HepG2 (cell line): ENCODE measurements around the gene KXD1. TPM values are rescaled to one million over a fixed set of nuclear protein-coding genes. Genes with fewer than 3 reads are reported as not detected.

Source experiments
- ATAC-seq: fragments of 200-7000 bp; cut with Tn5 transposase; 3 replicates; pipeline ENCODE4 v1.9.1; 2020; ENCODE audit warnings: mild to moderate bottlenecking, moderate library complexity
- BruUV-seq: library from RNA; stranded (reverse); fragments of 400-500 nt; replicated peaks from 2 replicates; lab custom pipeline; 2021; lab: Mats Ljungman, UMichigan
- CTCF ChIA-PET: fragments of 300-600 bp; formaldehyde crosslinking; extraction: SDS; loops from one replicate; lab custom pipeline; 2021; ENCODE audit warnings: low total read pairs, inconsistent platforms, low intra/inter-chr PET ratio; lab: Yijun Ruan, JAX
- POLR2A ChIA-PET: fragments of 350-600 bp; sonication (Branson Sonifier 250); formaldehyde crosslinking; loops from one replicate; lab custom pipeline; 2020; ENCODE audit warnings: antibody characterized with exemption, inconsistent platforms; lab: Yijun Ruan, JAX
- DNase-seq: peaks from one replicate; pipeline ENCODE4 v3.0.0-alpha.2; 2015; ENCODE audit warnings: low spot score
- FAIRE-seq: peaks from 3 replicates; lab custom pipeline; 2011; peaks lifted over from hg19 to GRCh38; lab: Jason Lieb, UNC
- H2AFZ ChIP-seq: one replicate; pipeline ENCODE4 v1.6.1; 2011; ENCODE audit warnings: low read length, inconsistent platforms
- H3K27ac ChIP-seq: fragments of 300-600 bp; 3 replicates; pipeline ENCODE4 v1.8.0; 2011; ENCODE audit warnings: mixed run types, mild to moderate bottlenecking, mixed read lengths, low read length, inconsistent platforms; ENCODE audit not compliant: insufficient read depth; ENCODE audit errors: extremely low read length
- H3K27me3 ChIP-seq, 2 experiments: fragments of 200-600 bp in 1 of 2; 2 replicates in 1 of 2; 3 replicates in 1 of 2; pipeline versions ENCODE4 v1.6.0 to v1.8.0; 2011; ENCODE audit warnings: low read length in 2 of 2, mild to moderate bottlenecking in 2 of 2, moderate library complexity in 2 of 2, inconsistent platforms in 1 of 2; ENCODE audit not compliant: insufficient read depth in 2 of 2, control insufficient read depth in 1 of 2
- H3K36me3 ChIP-seq, 2 experiments: fragments of 200-600 bp in 1 of 2; replicated peaks in 1 of 2; 2 replicates in 1 of 2; 3 replicates in 1 of 2; pipeline versions ENCODE4 v1.5.1 to v1.8.0; 2011; ENCODE audit warnings: low read length in 2 of 2, inconsistent platforms in 1 of 2; ENCODE audit not compliant: insufficient read depth in 2 of 2, control insufficient read depth in 1 of 2
- H3K4me1 ChIP-seq: 2 replicates; pipeline ENCODE4 v1.5.1; 2012; ENCODE audit warnings: low read length, inconsistent platforms; ENCODE audit not compliant: insufficient read depth
- H3K4me2 ChIP-seq: 2 replicates; pipeline ENCODE4 v1.6.0; 2011; ENCODE audit warnings: low read depth, low read length, inconsistent platforms
- H3K4me3 ChIP-seq, 3 experiments: fragments of 200-600 bp in 1 of 3; sonication (generic), shearing (Covaris generic) in 1 of 3; replicated peaks in 1 of 3; 2 replicates each; pipeline ENCODE4 v1.5.1; 2011 to 2016; ENCODE audit warnings: low read length in 3 of 3, inconsistent platforms in 2 of 3, low read depth in 2 of 3, mild to moderate bottlenecking in 2 of 3, control low read depth in 1 of 3, mixed read lengths in 1 of 3; ENCODE audit not compliant: insufficient read depth in 1 of 3
- H3K79me2 ChIP-seq: one replicate; pipeline ENCODE4 v1.6.1; 2011; ENCODE audit warnings: low read length, inconsistent platforms; ENCODE audit not compliant: insufficient read depth
- H3K9ac ChIP-seq: 2 replicates; pipeline ENCODE4 v1.6.0; 2011; ENCODE audit warnings: mild to moderate bottlenecking, low read depth, low read length, inconsistent platforms; ENCODE audit not compliant: insufficient read depth
- H3K9me3 ChIP-seq: 2 replicates; pipeline ENCODE4 v1.5.1; 2012; ENCODE audit warnings: mild to moderate bottlenecking, low read length
- H4K20me1 ChIP-seq: 2 replicates; pipeline ENCODE4 v1.6.0; 2011; ENCODE audit warnings: inconsistent platforms, mild to moderate bottlenecking, low read length, moderate library complexity; ENCODE audit not compliant: insufficient read depth
- FOXA1 ChIP-seq, 2 experiments: fragments of 450-650 bp in 1 of 2; sonication (generic) in 1 of 2; formaldehyde crosslinking in 1 of 2; IDR thresholded peaks; 2 replicates each; pipeline versions ENCODE4 v1.4.0 to v1.6.1; 2016 to 2020; ENCODE audit warnings: missing genetic modification reagents in 1 of 2
- GTF3A ChIP-seq: sonication (generic); formaldehyde crosslinking; conservative IDR thresholded peaks from 2 replicates; pipeline ENCODE4 v1.4.0; 2020; ENCODE audit warnings: mild to moderate bottlenecking, missing genetic modification reagents
- MIXL1 ChIP-seq: IDR thresholded peaks from 2 replicates; pipeline ENCODE4 v1.6.1; 2016
- NCOR1 ChIP-seq: fragments of 200-600 bp; sonication (generic); IDR thresholded peaks from 2 replicates; pipeline ENCODE4 v1.7.0; 2017; ENCODE audit warnings: antibody characterized with exemption, low read length, borderline replicate concordance
- NFIB ChIP-seq: sonication (generic); formaldehyde crosslinking; IDR thresholded peaks from 2 replicates; pipeline ENCODE4 v1.9.0; 2021; ENCODE audit warnings: missing genetic modification reagents, mild to moderate bottlenecking, borderline replicate concordance
- RFX5 ChIP-seq: IDR thresholded peaks from 2 replicates; pipeline ENCODE4 v1.6.1; 2011; ENCODE audit warnings: low read depth, low read length, improper control_type of control experiment
- RORA ChIP-seq: sonication (generic); formaldehyde crosslinking; IDR thresholded peaks from 2 replicates; pipeline ENCODE4 v1.5.0; 2020; ENCODE audit warnings: mild to moderate bottlenecking, missing genetic modification reagents, moderate library complexity
- SOX13 ChIP-seq, 3 experiments: fragments of 450-650 bp in 1 of 3; sonication (generic) in 1 of 3; formaldehyde crosslinking in 1 of 3; IDR thresholded peaks in 2 of 3; conservative IDR thresholded peaks in 1 of 3; 2 replicates each; pipeline versions ENCODE4 v1.5.0 to v1.6.1; 2016 to 2020; ENCODE audit warnings: antibody characterized with exemption in 1 of 3, mild to moderate bottlenecking in 1 of 3, missing compliant biosample characterization in 1 of 3, missing genetic modification reagents in 1 of 3, moderate library complexity in 1 of 3
- STAG1 ChIP-seq: sonication (generic); formaldehyde crosslinking; IDR thresholded peaks from 2 replicates; pipeline ENCODE4 v1.4.0; 2020; ENCODE audit warnings: missing genetic modification reagents
- TBX2 ChIP-seq: sonication (generic); formaldehyde crosslinking; IDR thresholded peaks from 2 replicates; pipeline ENCODE4 v1.5.0; 2020; ENCODE audit warnings: missing genetic modification reagents, mild to moderate bottlenecking, borderline replicate concordance
- ZNF263 ChIP-seq: sonication (generic); formaldehyde crosslinking; IDR thresholded peaks from 2 replicates; pipeline ENCODE4 v1.4.0; 2020; ENCODE audit warnings: missing genetic modification reagents
- ZNF580 ChIP-seq: IDR thresholded peaks from 2 replicates; pipeline ENCODE4 v1.6.1; 2016; ENCODE audit warnings: low read depth, borderline replicate concordance
- ZNF766 ChIP-seq: sonication (generic); formaldehyde crosslinking; IDR thresholded peaks from 2 replicates; pipeline ENCODE4 v1.5.0; 2020; ENCODE audit warnings: missing genetic modification reagents, borderline replicate concordance
- WGBS: methylation state at CpG from one replicate; pipeline ENCODE4 v1.1.6; 2017; ENCODE audit warnings: low lambda C conversion rate; 5-methylcytosine and 5-hydroxymethylcytosine counted together
- in situ Hi-C: cut with HindIII; loops from 2 replicates; pipeline ENCODE4 v1.10.0; 2017; ENCODE audit warnings: low pct_unique_long_range_greater_than_20kb; ENCODE audit not compliant: extremely low pct_ligation_motif_present
- intact Hi-C: fragments of 100-400 bp; cut with micrococcal nuclease; formaldehyde crosslinking; loops from one replicate; pipeline ENCODE4 v1.10.0; 2022; ENCODE audit not compliant: unreplicated experiment
- polyA plus RNA-seq, 8 experiments: library from polyadenylated mRNA; depleted of rRNA in 3 of 8; stranded (reverse) in 7 of 8; unstranded in 1 of 8; fragments of >200 nt; fragmentation: Illumina TruSeq in 4 of 8; extraction: Trizol in 4 of 8; gene quantifications; 2 replicates each; pipeline versions ENCODE4 v1.2.1 to v1.2.3, GENCODE V29; 2011 to 2016; ENCODE audit warnings: low read depth in 4 of 8, missing spikeins in 1 of 8, mixed read lengths in 1 of 8; ENCODE audit not compliant: insufficient read depth in 1 of 8
- total RNA-seq, 5 experiments: library from RNA; depleted of rRNA; stranded (reverse); fragments of >200 nt; fragmentation: Illumina TruSeq; extraction: Trizol; gene quantifications; 2 replicates each; pipeline ENCODE4 v1.2.3, GENCODE V29; 2016; ENCODE audit warnings: low read depth in 1 of 5
- TF ChIP-seq, protein P1 (sequence below): sonication (generic); formaldehyde crosslinking; IDR thresholded peaks from 2 replicates; pipeline ENCODE4 v1.9.0; 2021; ENCODE audit warnings: missing genetic modification reagents, borderline replicate concordance
- TF ChIP-seq, protein P2 (sequence below): sonication (generic); formaldehyde crosslinking; IDR thresholded peaks from 2 replicates; pipeline ENCODE4 v1.5.1; 2020; ENCODE audit warnings: mild to moderate bottlenecking, missing genetic modification reagents
- TF ChIP-seq, protein P3 (sequence below): sonication (generic); formaldehyde crosslinking; IDR thresholded peaks from 2 replicates; pipeline ENCODE4 v1.5.0; 2020; ENCODE audit warnings: mild to moderate bottlenecking, missing genetic modification reagents, moderate library complexity

Gene KXD1
- total and polyA plus RNA-seq, 2 of the 13 experiments (the other 11 are each of a cell fraction or from before 2014, with no cell fraction given) = 44.6 to 143 TPM

DNA sequence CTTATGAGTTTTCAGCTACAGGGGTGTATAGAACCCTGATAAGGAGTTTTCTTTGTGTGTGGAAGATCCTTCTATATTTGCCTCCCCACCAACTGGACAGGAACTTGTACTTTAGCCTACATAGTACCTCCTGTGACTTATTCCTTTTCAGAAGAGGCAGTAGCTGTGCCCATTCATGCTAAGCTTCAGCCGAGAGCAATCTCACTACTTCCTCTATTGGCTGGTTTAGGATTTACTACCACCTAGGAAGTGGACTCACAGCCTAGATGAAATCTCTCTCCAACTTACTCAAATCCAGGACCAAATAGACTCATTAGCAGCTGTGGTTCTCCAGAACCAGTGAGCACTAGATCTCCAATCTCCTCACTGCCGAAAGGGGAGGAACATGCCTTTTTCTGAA lies 28.6 kb downstream of the KXD1 start:
- H3K4me1 ChIP-seq = peaks cover 33% of the 10 kb centered on the region
- ATAC-seq = no peak
- no peaks in the 10 kb centered on the region for H3K36me3 ChIP-seq
- no peak for FAIRE-seq
- POLR2A ChIA-PET = interaction anchor here (1.1 to 1.9 kb wide), 2 partner anchors 15 to 68 kb away, joined by 3 to 10 read pairs; partner anchors contain the start of gene UBA52
- no peak overlapping the region for H3K27ac ChIP-seq
- whole genome bisulfite sequencing = 53% methylated on average over 2 of the region's 2 CpGs
- no peaks in the 10 kb centered on the region for H4K20me1 ChIP-seq
- no peak overlapping the region for H3K4me3 ChIP-seq
- CTCF ChIA-PET = no interaction called here
- DNase-seq = no peak
- BruUV-seq = no TSS peak
- no peaks in the 10 kb centered on the region for H3K79me2 ChIP-seq
- H3K27me3 ChIP-seq = peaks cover 0 to 2% of the 10 kb centered on the region in 2 experiments; a peak in 1 of 5 replicates
- no peak overlapping the region for H2AFZ ChIP-seq
- no peaks in the 10 kb centered on the region for H3K9me3 ChIP-seq
- H3K4me2 ChIP-seq = no peak overlapping the region
- no peak overlapping the region for H3K9ac ChIP-seq
- intact Hi-C loops = no loop called here
- TF ChIP-seq SOX13 (IDR thresholded peaks at IDR 0.05) (no peak), SOX13 (CRISPR knock-in tag; conservative IDR thresholded peaks at IDR 0.05 in 1 of 2, IDR thresholded peaks at IDR 0.05 in 1 of 2) (no peak), ZNF766 (no peak), NCOR1 (no peak), ZNF580 (CRISPR knock-in tag) (no peak), STAG1 (CRISPR knock-in tag) (peak; percentile 25), TBX2 (CRISPR knock-in tag) (no peak), MIXL1 (CRISPR knock-in tag) (no peak), RORA (CRISPR knock-in tag) (no peak), NFIB (CRISPR knock-in tag) (no peak), ZNF263 (CRISPR knock-in tag) (no peak), GTF3A (CRISPR knock-in tag) (no peak), RFX5 (no peak), FOXA1 (IDR thresholded peaks at IDR 0.05) (no peak), FOXA1 (CRISPR knock-in tag; IDR thresholded peaks at IDR 0.05) (no peak)
- TF ChIP-seq, protein P1, sequence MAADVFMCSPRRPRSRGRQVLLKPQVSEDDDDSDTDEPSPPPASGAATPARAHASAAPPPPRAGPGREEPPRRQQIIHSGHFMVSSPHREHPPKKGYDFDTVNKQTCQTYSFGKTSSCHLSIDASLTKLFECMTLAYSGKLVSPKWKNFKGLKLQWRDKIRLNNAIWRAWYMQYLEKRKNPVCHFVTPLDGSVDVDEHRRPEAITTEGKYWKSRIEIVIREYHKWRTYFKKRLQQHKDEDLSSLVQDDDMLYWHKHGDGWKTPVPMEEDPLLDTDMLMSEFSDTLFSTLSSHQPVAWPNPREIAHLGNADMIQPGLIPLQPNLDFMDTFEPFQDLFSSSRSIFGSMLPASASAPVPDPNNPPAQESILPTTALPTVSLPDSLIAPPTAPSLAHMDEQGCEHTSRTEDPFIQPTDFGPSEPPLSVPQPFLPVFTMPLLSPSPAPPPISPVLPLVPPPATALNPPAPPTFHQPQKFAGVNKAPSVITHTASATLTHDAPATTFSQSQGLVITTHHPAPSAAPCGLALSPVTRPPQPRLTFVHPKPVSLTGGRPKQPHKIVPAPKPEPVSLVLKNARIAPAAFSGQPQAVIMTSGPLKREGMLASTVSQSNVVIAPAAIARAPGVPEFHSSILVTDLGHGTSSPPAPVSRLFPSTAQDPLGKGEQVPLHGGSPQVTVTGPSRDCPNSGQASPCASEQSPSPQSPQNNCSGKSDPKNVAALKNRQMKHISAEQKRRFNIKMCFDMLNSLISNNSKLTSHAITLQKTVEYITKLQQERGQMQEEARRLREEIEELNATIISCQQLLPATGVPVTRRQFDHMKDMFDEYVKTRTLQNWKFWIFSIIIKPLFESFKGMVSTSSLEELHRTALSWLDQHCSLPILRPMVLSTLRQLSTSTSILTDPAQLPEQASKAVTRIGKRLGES (CRISPR knock-in tag) = no peak
- TF ChIP-seq, protein P2, sequence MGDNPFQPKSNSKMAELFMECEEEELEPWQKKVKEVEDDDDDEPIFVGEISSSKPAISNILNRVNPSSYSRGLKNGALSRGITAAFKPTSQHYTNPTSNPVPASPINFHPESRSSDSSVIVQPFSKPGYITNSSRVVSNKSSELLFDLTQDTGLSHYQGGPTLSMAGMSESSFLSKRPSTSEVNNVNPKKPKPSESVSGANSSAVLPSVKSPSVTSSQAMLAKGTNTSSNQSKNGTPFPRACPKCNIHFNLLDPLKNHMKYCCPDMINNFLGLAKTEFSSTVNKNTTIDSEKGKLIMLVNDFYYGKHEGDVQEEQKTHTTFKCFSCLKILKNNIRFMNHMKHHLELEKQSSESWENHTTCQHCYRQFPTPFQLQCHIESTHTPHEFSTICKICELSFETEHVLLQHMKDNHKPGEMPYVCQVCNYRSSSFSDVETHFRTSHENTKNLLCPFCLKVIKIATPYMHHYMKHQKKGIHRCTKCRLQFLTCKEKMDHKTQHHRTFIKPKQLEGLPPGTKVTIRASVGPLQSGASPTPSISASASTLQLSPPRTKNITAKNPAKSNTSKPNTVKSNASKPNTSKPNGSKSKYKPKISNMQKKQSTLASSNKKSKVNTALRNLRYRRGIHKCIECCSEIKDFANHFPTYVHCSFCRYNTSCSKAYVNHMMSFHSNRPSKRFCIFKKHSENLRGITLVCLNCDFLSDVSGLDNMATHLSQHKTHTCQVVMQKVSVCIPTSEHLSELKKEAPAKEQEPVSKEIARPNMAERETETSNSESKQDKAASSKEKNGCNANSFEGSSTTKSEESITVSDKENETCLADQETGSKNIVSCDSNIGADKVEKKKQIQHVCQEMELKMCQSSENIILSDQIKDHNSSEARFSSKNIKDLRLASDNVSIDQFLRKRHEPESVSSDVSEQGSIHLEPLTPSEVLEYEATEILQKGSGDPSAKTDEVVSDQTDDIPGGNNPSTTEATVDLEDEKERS = no peak
- TF ChIP-seq, protein P3, sequence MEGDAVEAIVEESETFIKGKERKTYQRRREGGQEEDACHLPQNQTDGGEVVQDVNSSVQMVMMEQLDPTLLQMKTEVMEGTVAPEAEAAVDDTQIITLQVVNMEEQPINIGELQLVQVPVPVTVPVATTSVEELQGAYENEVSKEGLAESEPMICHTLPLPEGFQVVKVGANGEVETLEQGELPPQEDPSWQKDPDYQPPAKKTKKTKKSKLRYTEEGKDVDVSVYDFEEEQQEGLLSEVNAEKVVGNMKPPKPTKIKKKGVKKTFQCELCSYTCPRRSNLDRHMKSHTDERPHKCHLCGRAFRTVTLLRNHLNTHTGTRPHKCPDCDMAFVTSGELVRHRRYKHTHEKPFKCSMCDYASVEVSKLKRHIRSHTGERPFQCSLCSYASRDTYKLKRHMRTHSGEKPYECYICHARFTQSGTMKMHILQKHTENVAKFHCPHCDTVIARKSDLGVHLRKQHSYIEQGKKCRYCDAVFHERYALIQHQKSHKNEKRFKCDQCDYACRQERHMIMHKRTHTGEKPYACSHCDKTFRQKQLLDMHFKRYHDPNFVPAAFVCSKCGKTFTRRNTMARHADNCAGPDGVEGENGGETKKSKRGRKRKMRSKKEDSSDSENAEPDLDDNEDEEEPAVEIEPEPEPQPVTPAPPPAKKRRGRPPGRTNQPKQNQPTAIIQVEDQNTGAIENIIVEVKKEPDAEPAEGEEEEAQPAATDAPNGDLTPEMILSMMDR (CRISPR knock-in tag) = peak; percentile 16; the same call in 1 of the 2 replicates
- TF ChIP-seq, all 625 proteins: peak for 2
- in situ Hi-C loops = no loop called here
